ENCODE data around the gene CBFB. TPM values are rescaled to one million over a fixed set of nuclear protein-coding genes. Genes with fewer than 3 reads are reported as not detected.

The CBFB gene
- polyA plus RNA-seq, 1 donor from 2014 or later = 32.6 TPM

GRCh38 chr16:67128417-67128816 is 99.5 kb downstream of the CBFB start:
- no peak overlapping the region for H3K4me3 ChIP-seq (ENCODE audit: low read length)
- no peaks in the 10 kb centered on the region for H3F3A ChIP-seq (ENCODE audit: insufficient read depth, low read length, poor library complexity, severe bottlenecking)
- TF ChIP-seq MXI1 (conservative IDR thresholded peaks at IDR 0.05; ENCODE audit: poor library complexity, severe bottlenecking) = no peak
- TF ChIP-seq RAD21 (conservative IDR thresholded peaks at IDR 0.05) = no peak
- TF ChIP-seq SMC3 (conservative IDR thresholded peaks at IDR 0.05; ENCODE audit: poor library complexity) = no peak
- TF ChIP-seq CTCF (IDR thresholded peaks at IDR 0.05; ENCODE audit: poor library complexity, severe bottlenecking) = no peak
- TF ChIP-seq EP300 (conservative IDR thresholded peaks at IDR 0.05; ENCODE audit: poor library complexity, severe bottlenecking) = no peak
- TF ChIP-seq TAF1 (IDR thresholded peaks at IDR 0.05; ENCODE audit: low read depth) = no peak
- no peak for TF ChIP-seq POLR2AphosphoS5 (IDR thresholded peaks at IDR 0.05)
- no peak for TF ChIP-seq REST (IDR thresholded peaks at IDR 0.05; ENCODE audit: borderline replicate concordance)
- TF ChIP-seq EZH2 (IDR thresholded peaks at IDR 0.05; ENCODE audit: borderline replicate concordance, insufficient read depth, low read length, poor library complexity, severe bottlenecking) = no peak
- H3K79me2 ChIP-seq (replicated peaks; ENCODE audit: insufficient read depth, low read length) = no peaks in the 10 kb centered on the region
- no peak overlapping the region for H3K4me2 ChIP-seq (ENCODE audit: low read length)
- H3K9ac ChIP-seq (ENCODE audit: low read length) = no peak overlapping the region
- no peak overlapping the region for H3K27ac ChIP-seq (ENCODE audit: low read length)
- H4K20me1 ChIP-seq (ENCODE audit: insufficient read depth) = no peaks in the 10 kb centered on the region
- no peaks in the 10 kb centered on the region for H3K36me3 ChIP-seq (ENCODE audit: insufficient read depth, low read length)
- H3K27me3 ChIP-seq (ENCODE audit: insufficient read depth, low read depth, low read length) = no peaks in the 10 kb centered on the region
- no peaks in the 10 kb centered on the region for H3K9me3 ChIP-seq (ENCODE audit: low read length)
- H3K9me2 ChIP-seq (ENCODE audit: insufficient read depth, low read length) = no peaks in the 10 kb centered on the region
- H2AFZ ChIP-seq (ENCODE audit: low read depth, low read length) = no peak overlapping the region

GRCh38 chr16:67128887-67129286 is 99.9 kb downstream of the CBFB start:
- no peak overlapping the region for H3K4me3 ChIP-seq (ENCODE audit: low read length)
- no peaks in the 10 kb centered on the region for H3K79me2 ChIP-seq (replicated peaks; ENCODE audit: insufficient read depth, low read length)
- no peaks in the 10 kb centered on the region for H3K27me3 ChIP-seq (ENCODE audit: insufficient read depth, low read depth, low read length)
- no peak overlapping the region for H3K9ac ChIP-seq (ENCODE audit: low read length)
- H3K27ac ChIP-seq (ENCODE audit: low read length) = no peak overlapping the region
- H3K36me3 ChIP-seq (ENCODE audit: insufficient read depth, low read length) = no peaks in the 10 kb centered on the region
- no peaks in the 10 kb centered on the region for H3K9me2 ChIP-seq (ENCODE audit: insufficient read depth, low read length)
- no peak overlapping the region for H3K4me2 ChIP-seq (ENCODE audit: low read length)
- no peak for TF ChIP-seq EP300 (conservative IDR thresholded peaks at IDR 0.05; ENCODE audit: poor library complexity, severe bottlenecking)
- TF ChIP-seq CTCF (IDR thresholded peaks at IDR 0.05; ENCODE audit: poor library complexity, severe bottlenecking) = no peak
- TF ChIP-seq RAD21 (conservative IDR thresholded peaks at IDR 0.05) = no peak
- TF ChIP-seq SMC3 (conservative IDR thresholded peaks at IDR 0.05; ENCODE audit: poor library complexity) = no peak
- TF ChIP-seq POLR2AphosphoS5 (IDR thresholded peaks at IDR 0.05) = no peak
- no peak for TF ChIP-seq EZH2 (IDR thresholded peaks at IDR 0.05; ENCODE audit: borderline replicate concordance, insufficient read depth, low read length, poor library complexity, severe bottlenecking)
- no peak for TF ChIP-seq MXI1 (conservative IDR thresholded peaks at IDR 0.05; ENCODE audit: poor library complexity, severe bottlenecking)
- no peak for TF ChIP-seq REST (IDR thresholded peaks at IDR 0.05; ENCODE audit: borderline replicate concordance)
- TF ChIP-seq TAF1 (IDR thresholded peaks at IDR 0.05; ENCODE audit: low read depth) = no peak
- no peak overlapping the region for H2AFZ ChIP-seq (ENCODE audit: low read depth, low read length)
- no peaks in the 10 kb centered on the region for H3K9me3 ChIP-seq (ENCODE audit: low read length)
- H4K20me1 ChIP-seq (ENCODE audit: insufficient read depth) = no peaks in the 10 kb centered on the region
- H3F3A ChIP-seq (ENCODE audit: insufficient read depth, low read length, poor library complexity, severe bottlenecking) = no peaks in the 10 kb centered on the region
